Prostate gland (tissue), 2 donors: ENCODE results near the gene DUSP1. TPM values are rescaled to one million over a fixed set of nuclear protein-coding genes. Genes with fewer than 3 reads are reported as not detected.
"Not testable (repeated sequence)": the region's sequence is repeated elsewhere in the genome, so short reads cannot be mapped to it uniquely, and the experiment has no call there.

Source experiments
- DNase-seq: peaks from one replicate; pipeline ENCODE4 v3.0.0-alpha.2; 2019; ENCODE audit warnings: low spot score
- H3K27ac ChIP-seq, 2 donors: fragments of 200-600 bp; sonication (generic); 2 replicates each; pipeline ENCODE4 v1.5.1; 2017 to 2019
- H3K27me3 ChIP-seq: fragments of 200-600 bp; sonication (generic); replicated peaks from 2 replicates; pipeline ENCODE4 v1.5.1; 2019; ENCODE audit not compliant: insufficient read depth
- H3K36me3 ChIP-seq, 2 donors: fragments of 200-600 bp; sonication (generic); 1 replicate in 1 of 2; 2 replicates in 1 of 2; pipeline versions ENCODE4 v1.5.1 to v1.8.1; 2017 to 2019
- H3K4me1 ChIP-seq: fragments of 200-600 bp; sonication (generic); replicated peaks from 2 replicates; pipeline ENCODE4 v1.5.1; 2019
- H3K4me3 ChIP-seq, 2 donors: fragments of 200-600 bp; sonication (generic); 2 replicates each; pipeline ENCODE4 v1.5.1; 2017 to 2019
- H3K9me3 ChIP-seq: fragments of 200-600 bp; sonication (generic); 2 replicates; pipeline ENCODE4 v1.5.1; 2017
- CTCF ChIP-seq, 4 experiments: fragments of 200-600 bp in 2 of 4; fragments of 450-650 bp in 2 of 4; sonication (generic) in 2 of 4; IDR thresholded peaks; 1 replicate in 3 of 4; 2 replicates in 1 of 4; pipeline ENCODE4 v1.5.1; 2016 to 2019; ENCODE audit warnings: antibody characterized with exemption in 4 of 4, mild to moderate bottlenecking in 2 of 4, moderate library complexity in 2 of 4
- POLR2A ChIP-seq: fragments of 450-650 bp; IDR thresholded peaks from one replicate; pipeline ENCODE4 v1.6.1; 2016; ENCODE audit warnings: antibody characterized with exemption, mild to moderate bottlenecking
- POLR2AphosphoS5 ChIP-seq: sonication (generic); formaldehyde crosslinking; IDR thresholded peaks from one replicate; pipeline ENCODE4 v1.6.1; 2017; ENCODE audit warnings: antibody characterized with exemption
- WGBS: methylation state at CpG from one replicate; pipeline ENCODE4 v1.1.5; 2018; 5-methylcytosine and 5-hydroxymethylcytosine counted together
- intact Hi-C: fragments of 100-400 bp; cut with DNase I; formaldehyde crosslinking; loops from one replicate; pipeline ENCODE4 v1.14.2; 2022
- total RNA-seq, 2 donors: library from RNA; depleted of rRNA; stranded (reverse); fragments of >200 nt; gene quantifications; one replicate each; pipeline ENCODE4 v1.1.0, GENCODE V29; 2016

The DUSP1 gene
- total RNA-seq, 2 donors from 2014 or later: 559 to 659 TPM

- 26% methylated on average over 5 of the region's 5 CpGs for WGBS
- intact Hi-C loops: no loop called here
- H3K36me3 ChIP-seq: no peaks in the 10 kb centered on the region
- H3K27ac ChIP-seq: no peak overlapping the region
- H3K4me3 ChIP-seq: no peak overlapping the region
- peaks cover 4% of the 10 kb centered on the region for H3K4me1 ChIP-seq
- H3K27me3 ChIP-seq: no peaks in the 10 kb centered on the region
- DNase-seq: no peak
- H3K9me3 ChIP-seq: no peaks in the 10 kb centered on the region
- TF ChIP-seq CTCF (IDR thresholded peaks at IDR 0.05): no peak
- no peak for TF ChIP-seq POLR2AphosphoS5
- TF ChIP-seq POLR2A: no peak
Measured at GRCh38 chr5:172816925-172817562, 46.0 kb upstream of the DUSP1 start.

GRCh38 chr5:172815631-172816030, 44.6 kb upstream of the DUSP1 start:
- no peak for DNase-seq
- TF ChIP-seq CTCF (IDR thresholded peaks at IDR 0.05): no peak
- TF ChIP-seq POLR2A: no peak
- TF ChIP-seq POLR2AphosphoS5: no peak
- Histone ChIP-seq H3K27ac (no peak overlapping the region), H3K27me3 (no peaks in the 10 kb centered on the region), H3K36me3 (no peaks in the 10 kb centered on the region), H3K4me3 (no peak overlapping the region), H3K4me1 (peaks cover 4% of the 10 kb centered on the region), H3K9me3 (no peaks in the 10 kb centered on the region)
- WGBS: 71% methylated on average over 7 of the region's 7 CpGs
- intact Hi-C loops: no loop called here

GRCh38 chr5:172810996-172811395, 40.0 kb upstream of the DUSP1 start:
- intact Hi-C loops: not testable (repeated sequence)

DNA sequence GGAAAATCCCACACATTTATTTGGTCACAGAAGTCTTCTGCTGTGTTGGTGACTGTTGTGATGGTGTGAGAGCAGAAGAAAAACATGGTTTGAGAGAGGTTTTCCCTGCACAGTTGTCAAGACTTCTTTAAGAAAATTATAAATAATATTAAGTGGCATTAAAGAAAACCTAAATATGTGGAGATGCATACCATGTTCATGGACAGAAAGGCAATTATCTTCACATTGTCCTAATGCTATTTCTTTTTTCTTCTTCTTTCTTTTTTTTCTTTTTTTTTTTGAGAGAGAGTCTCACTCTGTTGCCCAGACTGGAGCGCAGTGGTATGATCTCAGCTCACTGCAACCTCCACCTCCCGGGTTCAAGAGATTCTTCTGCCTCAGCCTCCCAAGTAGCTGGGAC, 38.8 kb upstream of the DUSP1 start:
- Histone ChIP-seq H3K27me3 (no peaks in the 10 kb centered on the region), H3K27ac (no peak overlapping the region), H3K36me3 (no peaks in the 10 kb centered on the region), H3K4me1 (no peaks in the 10 kb centered on the region), H3K9me3 (no peaks in the 10 kb centered on the region), H3K4me3 (no peak overlapping the region)
- intact Hi-C loops: no loop called here
- 98% methylated on average over 2 of the region's 2 CpGs for WGBS
- TF ChIP-seq POLR2A (no peak), CTCF (IDR thresholded peaks at IDR 0.05) (no peak), POLR2AphosphoS5 (no peak)
- DNase-seq: no peak

More at GRCh38 chr5:172810996-172811395, 40.0 kb upstream of the DUSP1 start:
- not testable (repeated sequence) for H3K27ac ChIP-seq, H3K27me3 ChIP-seq, H3K9me3 ChIP-seq, H3K36me3 ChIP-seq, H3K4me3 ChIP-seq, DNase-seq, H3K4me1 ChIP-seq
- WGBS: 92% methylated on average over 4 of the region's 4 CpGs

DNA sequence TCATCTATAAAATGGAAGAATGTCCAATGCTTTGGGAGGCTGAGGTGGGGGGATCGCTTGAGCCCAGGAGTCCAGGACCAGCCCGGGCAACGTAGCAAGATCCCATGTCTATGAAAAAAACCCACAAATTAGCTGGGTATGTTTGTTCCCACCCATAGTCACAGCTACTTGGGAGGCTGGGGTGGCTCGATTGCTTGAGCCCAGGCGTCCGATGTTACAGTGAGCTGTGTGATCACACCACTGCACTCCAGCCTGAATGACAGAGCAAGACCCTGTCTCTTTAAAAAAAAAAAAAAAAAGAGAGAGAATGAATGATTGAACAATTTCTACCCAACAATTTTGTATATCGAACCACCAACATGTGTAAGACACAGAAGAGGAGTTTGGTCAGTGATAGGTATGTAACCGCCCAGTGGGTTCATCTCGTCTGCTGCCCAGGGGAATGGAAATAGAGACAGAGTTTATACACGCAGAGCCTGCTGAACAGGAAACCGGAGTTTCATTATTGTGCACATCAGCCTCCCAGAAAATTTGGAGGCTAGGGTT, 36.8 kb upstream of the DUSP1 start:
- Histone ChIP-seq H3K27ac (no peak overlapping the region), H3K36me3 (no peaks in the 10 kb centered on the region), H3K9me3 (no peaks in the 10 kb centered on the region), H3K27me3 (no peaks in the 10 kb centered on the region), H3K4me1 (no peaks in the 10 kb centered on the region), H3K4me3 (no peak overlapping the region)
- no peak for DNase-seq
- no peak for TF ChIP-seq POLR2A
- no peak for TF ChIP-seq POLR2AphosphoS5
- TF ChIP-seq CTCF (IDR thresholded peaks at IDR 0.05): no peak
- intact Hi-C loops: no loop called here
- 89% methylated on average over 11 of the region's 11 CpGs for WGBS
